T-helper 17 cell (primary cell): ENCODE data around the gene TMEM223. TPM values are rescaled to one million over a fixed set of nuclear protein-coding genes. Genes with fewer than 3 reads are reported as not detected.
A peak's percentile ranks its signal among the peaks of the same experiment; 100 is the strongest.
"Not testable (repeated sequence)": the region's sequence is repeated elsewhere in the genome, so short reads cannot be mapped to it uniquely, and the experiment has no call there.

Source experiments
- ATAC-seq: fragments of 150-1000 bp; cut with Tn5 transposase; 2 replicates; pipeline ENCODE4 v1.10.0; 2021; ENCODE audit warnings: mild to moderate bottlenecking, moderate library complexity
- DNase-seq, 3 donors: peaks; one replicate each; pipeline versions ENCODE4 v3.0.0 to v3.0.0-alpha.2; 2020 to 2021
- H3K9me3 ChIP-seq: one replicate; pipeline ENCODE4 v1.7.0; 2013; ENCODE audit warnings: low read length, mild to moderate bottlenecking; ENCODE audit not compliant: control insufficient read depth, poor library complexity, severe bottlenecking
- H3K27ac Mint-ChIP-seq: one replicate; pipeline ENCODE4 v1.8.0; 2022; ENCODE audit warnings: mild to moderate bottlenecking, moderate library complexity, mixed read lengths
- H3K27me3 Mint-ChIP-seq: one replicate; pipeline ENCODE4 v1.8.0; 2022; ENCODE audit warnings: mixed read lengths
- H3K36me3 Mint-ChIP-seq: one replicate; pipeline ENCODE4 v1.8.0; 2022; ENCODE audit warnings: low read depth, mixed read lengths
- H3K4me1 Mint-ChIP-seq: one replicate; pipeline ENCODE4 v1.8.0; 2022; ENCODE audit warnings: mild to moderate bottlenecking, mixed read lengths
- H3K4me3 Mint-ChIP-seq: one replicate; pipeline ENCODE4 v1.8.0; 2022; ENCODE audit warnings: mild to moderate bottlenecking, moderate library complexity, mixed read lengths
- total RNA-seq, 4 donors: library from RNA in 2 of 4; stranded (reverse) in 2 of 4; gene quantifications; one replicate each; pipeline ENCODE4 v1.2.3 and lab custom pipeline; 2022 to 2026

TMEM223 gene
- total RNA-seq, 2 donors from 2014 or later, result 5.7 to 7.3 TPM

DNA sequence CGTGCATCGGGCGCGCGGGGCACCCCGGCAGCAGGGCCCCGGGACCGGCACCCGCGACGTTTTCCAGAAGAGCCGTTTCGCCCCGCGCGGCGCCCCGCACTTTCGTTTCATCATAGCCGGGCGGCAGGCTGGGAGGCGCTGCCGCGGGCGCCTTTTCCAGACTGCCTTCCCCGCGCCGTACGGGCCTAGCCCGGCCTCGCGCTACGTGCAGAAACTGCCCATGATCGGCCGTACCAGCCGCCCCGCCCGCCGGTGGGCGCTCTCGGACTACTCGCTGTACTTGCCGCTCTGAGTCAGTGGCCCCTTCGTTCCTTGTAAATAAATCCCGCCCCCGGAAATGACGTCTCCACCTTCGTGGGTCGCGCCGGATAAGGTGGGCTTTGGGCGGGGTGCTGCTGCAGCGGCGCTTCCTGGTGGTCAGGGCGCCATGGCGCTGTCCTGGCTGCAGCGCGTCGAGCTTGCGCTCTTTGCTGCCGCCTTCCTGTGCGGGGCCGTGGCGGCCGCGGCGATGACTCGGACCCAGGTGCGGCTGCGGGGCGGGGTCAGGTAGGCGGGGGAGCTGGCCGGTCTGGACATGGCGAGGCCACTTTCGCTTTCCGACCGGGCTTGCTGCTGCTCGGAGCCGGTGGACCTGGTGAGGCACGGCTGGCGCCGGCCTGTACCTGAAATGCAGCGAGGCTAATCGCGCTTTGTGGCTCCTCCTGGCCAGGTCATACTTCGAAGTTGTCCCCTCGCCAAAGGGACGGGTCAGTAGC, 4.6 kb downstream of the TMEM223 start, which contains the start of gene TMEM179B:
Gene TMEM179B, plus strand, starts transcription at position 398 of the 755 bp plus-strand sequence. Its CDS starts 30 bp downstream, at position 428.
- H3K36me3 Mint-ChIP-seq, result no peaks in the 10 kb centered on the region
- ATAC-seq, result peak; percentile 73
- H3K27ac Mint-ChIP-seq, result peak within 1 kb of the TSS; percentile 93
- no peaks in the 10 kb centered on the region for H3K27me3 Mint-ChIP-seq
- peak; percentile 88 to 93 (median 91) for DNase-seq
- peak within 1 kb of the TSS; percentile 95 for H3K4me3 Mint-ChIP-seq
- no peaks in the 10 kb centered on the region for H3K9me3 ChIP-seq
- peaks cover 36% of the 10 kb centered on the region for H3K4me1 Mint-ChIP-seq

DNA sequence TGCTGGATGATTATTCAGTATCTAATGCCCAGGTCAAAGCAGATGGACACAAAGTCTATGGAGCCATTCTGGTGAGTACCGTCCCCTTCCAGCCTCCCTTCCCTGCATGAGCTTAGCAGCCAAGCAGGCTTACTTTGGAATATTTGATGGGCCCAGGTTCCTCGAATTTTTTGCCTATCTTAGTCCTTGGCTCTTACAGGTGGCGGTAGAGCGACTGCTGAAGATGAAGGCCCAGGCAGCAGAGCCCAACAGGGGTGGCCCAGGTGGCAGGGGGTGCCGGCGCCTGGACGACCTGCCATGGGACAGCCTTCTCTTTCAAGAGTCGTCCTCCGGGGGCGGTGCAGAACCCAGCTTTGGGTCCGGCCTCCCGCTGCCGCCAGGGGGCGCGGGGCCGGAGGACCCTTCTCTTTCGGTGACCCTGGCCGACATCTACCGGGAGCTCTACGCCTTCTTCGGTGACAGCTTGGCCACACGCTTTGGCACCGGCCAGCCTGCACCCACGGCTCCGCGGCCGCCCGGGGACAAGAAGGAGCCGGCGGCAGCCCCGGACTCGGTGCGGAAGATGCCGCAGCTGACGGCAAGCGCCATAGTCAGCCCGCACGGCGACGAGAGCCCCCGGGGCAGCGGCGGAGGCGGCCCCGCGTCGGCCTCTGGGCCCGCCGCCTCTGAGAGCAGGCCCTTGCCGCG, 5.3 kb downstream of the TMEM223 start:
- H3K36me3 Mint-ChIP-seq, result no peaks in the 10 kb centered on the region
- H3K27me3 Mint-ChIP-seq, result no peaks in the 10 kb centered on the region
- ATAC-seq, result peak; percentile 71
- H3K4me1 Mint-ChIP-seq, result peaks cover 33% of the 10 kb centered on the region
- DNase-seq, result peak; percentile 78 to 85 (median 79)
- H3K27ac Mint-ChIP-seq, result peak overlapping the region; percentile 93
- no peaks in the 10 kb centered on the region for H3K9me3 ChIP-seq
- H3K4me3 Mint-ChIP-seq, result peak overlapping the region; percentile 90

DNA sequence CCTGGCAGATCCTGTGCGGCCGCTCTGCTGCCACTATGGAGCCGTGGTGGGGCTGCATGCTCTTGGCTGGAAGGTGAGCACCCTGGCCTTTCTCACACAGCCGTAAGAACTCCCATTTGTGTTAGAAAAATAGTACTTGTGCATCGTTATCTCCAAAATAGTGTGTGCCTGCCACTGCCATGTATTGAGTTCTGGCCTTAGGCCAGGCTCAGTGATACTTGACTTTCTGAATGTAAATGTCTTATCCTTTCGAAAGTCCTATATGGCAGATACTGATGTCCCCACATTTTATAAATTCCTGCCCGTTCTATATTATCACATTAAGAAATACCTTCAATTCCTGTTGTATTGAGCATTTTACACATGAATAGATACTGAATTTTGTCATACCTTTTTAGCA, 9.1 kb downstream of the TMEM223 start:
- H3K4me1 Mint-ChIP-seq, result peaks cover 11% of the 10 kb centered on the region
- no peak for DNase-seq
- H3K9me3 ChIP-seq, result no peaks in the 10 kb centered on the region
- peak overlapping the region; percentile 37 for H3K27ac Mint-ChIP-seq
- no peaks in the 10 kb centered on the region for H3K36me3 Mint-ChIP-seq
- ATAC-seq, result no peak
- no peaks in the 10 kb centered on the region for H3K27me3 Mint-ChIP-seq
- H3K4me3 Mint-ChIP-seq, result no peak overlapping the region

DNA sequence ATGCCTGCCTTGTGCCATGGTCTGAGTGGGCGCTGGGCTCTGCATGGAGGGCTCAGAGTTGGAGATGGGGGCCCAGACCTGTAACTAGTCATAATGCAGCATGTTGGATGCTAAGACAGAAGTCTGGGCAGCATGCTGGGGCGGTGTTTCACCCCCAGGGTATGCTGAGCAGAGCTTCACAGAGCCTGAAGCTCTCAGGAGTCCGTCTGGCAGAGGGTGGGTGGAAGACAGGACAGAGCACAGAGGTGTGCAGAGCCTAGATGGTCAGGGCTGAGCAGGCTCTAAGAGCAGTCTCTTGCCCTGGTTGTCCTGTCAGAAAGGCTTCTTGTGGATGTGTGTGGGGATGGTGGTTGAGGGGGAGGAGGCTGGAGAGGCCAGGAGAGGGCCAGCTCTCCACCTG, 13.4 kb downstream of the TMEM223 start:
- Mint-ChIP-seq H3K4me1 (peaks cover 7% of the 10 kb centered on the region), H3K27me3 (no peaks in the 10 kb centered on the region), H3K4me3 (no peak overlapping the region), H3K36me3 (peaks cover 5% of the 10 kb centered on the region), H3K27ac (peak overlapping the region; percentile 87)
- no peak for DNase-seq
- ATAC-seq, result no peak
- H3K9me3 ChIP-seq, result no peaks in the 10 kb centered on the region

DNA sequence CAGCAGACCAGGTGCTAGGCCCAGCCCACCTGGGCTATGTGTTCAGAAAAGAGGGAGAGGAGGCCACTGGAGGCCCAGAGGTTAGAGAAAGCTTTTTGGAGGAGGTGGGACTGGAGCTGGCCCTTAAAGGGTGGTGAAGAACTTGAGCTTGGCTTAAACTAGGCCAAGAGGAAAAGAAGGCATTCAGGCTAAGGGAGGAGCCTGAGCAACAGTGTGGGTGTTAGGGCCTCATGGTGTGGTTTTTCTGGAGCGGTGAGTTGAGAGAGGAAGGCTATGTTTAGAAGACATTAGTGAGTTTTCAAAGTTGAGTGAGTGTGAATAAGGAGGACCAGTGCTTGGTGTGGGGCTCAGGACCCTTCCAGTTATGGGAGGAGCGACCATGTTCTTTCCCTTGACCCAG, 14.4 kb downstream of the TMEM223 start:
- Mint-ChIP-seq H3K27me3 (no peaks in the 10 kb centered on the region), H3K36me3 (peaks cover 5% of the 10 kb centered on the region), H3K4me1 (peaks cover 7% of the 10 kb centered on the region), H3K27ac (peak overlapping the region; percentile 87), H3K4me3 (peak overlapping the region; percentile 66)
- no peak for DNase-seq
- ATAC-seq, result peak; percentile 32
- H3K9me3 ChIP-seq, result no peaks in the 10 kb centered on the region

DNA sequence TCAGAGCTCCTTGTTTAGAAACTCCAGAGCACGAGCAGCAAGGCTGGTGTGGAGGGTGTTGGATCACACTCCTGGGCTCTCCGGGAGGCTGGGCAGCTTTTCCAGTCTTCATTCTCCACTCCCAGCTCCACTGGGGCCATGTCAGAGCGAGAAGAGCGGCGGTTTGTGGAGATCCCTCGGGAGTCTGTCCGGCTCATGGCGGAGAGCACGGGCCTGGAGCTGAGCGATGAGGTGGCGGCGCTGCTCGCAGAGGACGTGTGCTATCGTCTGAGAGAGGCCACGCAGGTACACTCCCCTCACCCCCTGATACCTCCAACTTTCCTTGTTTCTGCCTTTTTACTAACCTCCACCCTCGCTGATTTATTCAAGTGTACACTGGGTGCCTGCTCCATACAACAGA, 16.2 kb downstream of the TMEM223 start:
- no peaks in the 10 kb centered on the region for H3K9me3 ChIP-seq
- Mint-ChIP-seq H3K36me3 (peaks cover 5% of the 10 kb centered on the region), H3K4me1 (peaks cover 20% of the 10 kb centered on the region), H3K27ac (peak overlapping the region; percentile 37), H3K4me3 (no peak overlapping the region), H3K27me3 (no peaks in the 10 kb centered on the region)
- DNase-seq (no peak), ATAC-seq (no peak)

DNA sequence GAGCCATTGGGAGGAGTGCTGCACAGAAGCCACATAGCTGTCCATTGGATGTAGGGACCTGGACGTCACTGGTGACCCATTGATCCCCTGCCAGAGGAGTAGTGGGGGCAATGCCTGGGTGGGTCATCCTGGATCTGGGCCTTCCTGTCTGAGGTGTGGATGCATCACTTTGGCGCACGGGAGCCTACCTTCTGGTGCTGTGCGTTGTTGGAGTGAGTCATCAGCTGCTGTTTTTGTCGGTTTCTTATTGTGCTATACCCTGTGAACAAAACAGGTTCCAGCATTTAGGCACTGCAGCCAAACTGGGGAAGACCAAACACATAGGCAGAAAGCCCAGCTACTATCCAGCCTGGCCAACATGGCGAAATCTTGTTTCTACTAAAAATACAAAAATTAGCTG, 17.4 kb downstream of the TMEM223 start:
- Mint-ChIP-seq H3K27ac (no peak overlapping the region), H3K4me3 (no peak overlapping the region), H3K36me3 (peaks cover 5% of the 10 kb centered on the region), H3K4me1 (peaks cover 27% of the 10 kb centered on the region), H3K27me3 (no peaks in the 10 kb centered on the region)
- DNase-seq, result no peak
- no peak for ATAC-seq
- H3K9me3 ChIP-seq, result no peaks in the 10 kb centered on the region

DNA sequence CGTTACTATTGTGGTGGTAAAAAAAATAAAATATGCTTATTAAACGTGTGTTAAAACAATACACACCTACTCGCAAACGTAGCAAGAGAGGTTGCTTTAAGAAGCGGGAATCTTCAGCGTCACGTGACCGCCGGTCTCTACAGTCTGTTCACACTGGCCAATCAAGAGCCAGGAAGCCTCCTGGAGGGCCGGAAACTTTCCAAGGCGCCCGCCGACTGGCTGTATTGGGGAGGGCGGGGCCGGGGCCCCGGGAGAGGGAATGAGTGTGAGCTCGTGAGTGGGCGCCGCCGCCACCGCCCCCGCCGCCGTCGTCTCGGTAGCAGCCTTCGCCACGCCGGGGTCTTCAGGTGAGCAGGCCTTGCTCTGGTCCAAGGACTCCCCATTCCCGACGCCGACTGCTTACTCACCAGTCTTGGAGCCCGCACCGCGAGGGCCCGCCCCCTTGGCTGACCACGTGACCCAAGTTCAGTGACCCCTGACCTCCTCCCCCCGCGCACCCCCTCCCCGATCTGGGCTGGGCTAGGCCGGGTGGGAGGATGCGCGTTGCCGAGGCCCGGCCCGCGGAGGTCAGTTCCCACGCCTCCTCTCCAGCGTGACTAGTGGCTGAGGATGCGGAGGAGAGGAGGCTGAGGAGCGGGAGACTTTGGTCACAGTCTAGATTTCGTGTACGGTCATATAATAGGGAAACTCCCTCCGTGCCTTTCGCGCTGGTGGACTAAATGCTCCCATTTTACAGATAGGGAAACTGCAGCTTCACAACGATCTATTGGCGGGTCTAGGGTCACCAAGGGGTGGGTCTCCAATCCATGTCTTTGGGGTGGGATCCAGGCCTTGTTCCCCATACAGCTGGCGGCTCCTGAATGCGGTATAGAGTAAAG, 20.4 kb downstream of the TMEM223 start, which contains the start of gene TAF6L:
Gene TAF6L, plus strand, starts transcription at position 253 of the 878 bp plus-strand sequence. CDS start 4,388 bp downstream, outside the sequence.
- H3K27me3 Mint-ChIP-seq, result no peaks in the 10 kb centered on the region
- peak within 1 kb of the TSS; percentile 94 for H3K27ac Mint-ChIP-seq
- DNase-seq (peak; percentile 80 to 87 (median 86)), ATAC-seq (peak; percentile 89)
- peak within 1 kb of the TSS; percentile 94 for H3K4me3 Mint-ChIP-seq
- H3K9me3 ChIP-seq, result no peaks in the 10 kb centered on the region
- H3K4me1 Mint-ChIP-seq, result peaks cover 19% of the 10 kb centered on the region
- H3K36me3 Mint-ChIP-seq, result no peaks in the 10 kb centered on the region

DNA sequence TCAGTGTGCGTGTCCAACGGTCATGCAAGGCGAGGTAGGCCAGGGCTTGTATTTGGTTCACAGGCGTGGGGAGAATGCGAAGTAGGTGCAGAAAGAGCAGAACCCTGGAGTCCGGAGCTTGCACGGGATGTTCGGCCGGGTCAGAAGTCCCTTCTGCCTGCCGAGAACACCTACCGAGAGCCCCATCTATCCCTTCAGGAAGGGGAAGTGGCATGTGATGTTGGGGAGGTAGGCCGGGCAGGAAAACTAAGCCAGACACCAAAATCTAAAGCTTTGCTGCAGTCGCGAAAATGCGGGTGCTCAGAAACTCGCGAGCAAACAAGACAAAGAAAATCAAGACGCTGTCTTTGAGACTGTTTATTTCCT, 21.0 kb downstream of the TMEM223 start:
- H3K9me3 ChIP-seq, result no peaks in the 10 kb centered on the region
- peaks cover 19% of the 10 kb centered on the region for H3K4me1 Mint-ChIP-seq
- peak overlapping the region; percentile 94 for H3K4me3 Mint-ChIP-seq
- ATAC-seq (peak; percentile 3), DNase-seq (no peak)
- H3K27ac Mint-ChIP-seq, result peak overlapping the region; percentile 94
- no peaks in the 10 kb centered on the region for H3K36me3 Mint-ChIP-seq
- no peaks in the 10 kb centered on the region for H3K27me3 Mint-ChIP-seq

DNA sequence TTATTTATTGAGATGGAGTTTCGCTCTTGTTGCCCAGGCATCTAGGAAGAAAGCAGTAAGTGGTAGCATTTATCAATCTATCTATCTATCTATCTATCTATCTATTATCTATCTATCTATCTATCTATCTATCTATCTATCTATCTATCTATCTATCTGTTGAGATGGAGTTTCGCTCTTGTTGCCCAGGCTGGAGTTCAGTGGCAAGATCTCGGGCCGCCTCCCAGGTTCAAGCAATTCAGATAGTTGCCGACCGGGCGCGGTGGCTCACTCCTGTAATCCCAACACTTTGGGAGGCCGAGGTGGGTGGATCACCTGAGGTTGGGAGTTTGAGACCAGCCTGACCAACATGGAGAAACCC, 31.0 kb downstream of the TMEM223 start:
- not testable (repeated sequence) for ATAC-seq, H3K27me3 Mint-ChIP-seq, H3K36me3 Mint-ChIP-seq, DNase-seq, H3K9me3 ChIP-seq
- Mint-ChIP-seq H3K4me1 (peaks cover 11% of the 10 kb centered on the region), H3K4me3 (peak overlapping the region; percentile 95), H3K27ac (peak overlapping the region; percentile 88)

DNA sequence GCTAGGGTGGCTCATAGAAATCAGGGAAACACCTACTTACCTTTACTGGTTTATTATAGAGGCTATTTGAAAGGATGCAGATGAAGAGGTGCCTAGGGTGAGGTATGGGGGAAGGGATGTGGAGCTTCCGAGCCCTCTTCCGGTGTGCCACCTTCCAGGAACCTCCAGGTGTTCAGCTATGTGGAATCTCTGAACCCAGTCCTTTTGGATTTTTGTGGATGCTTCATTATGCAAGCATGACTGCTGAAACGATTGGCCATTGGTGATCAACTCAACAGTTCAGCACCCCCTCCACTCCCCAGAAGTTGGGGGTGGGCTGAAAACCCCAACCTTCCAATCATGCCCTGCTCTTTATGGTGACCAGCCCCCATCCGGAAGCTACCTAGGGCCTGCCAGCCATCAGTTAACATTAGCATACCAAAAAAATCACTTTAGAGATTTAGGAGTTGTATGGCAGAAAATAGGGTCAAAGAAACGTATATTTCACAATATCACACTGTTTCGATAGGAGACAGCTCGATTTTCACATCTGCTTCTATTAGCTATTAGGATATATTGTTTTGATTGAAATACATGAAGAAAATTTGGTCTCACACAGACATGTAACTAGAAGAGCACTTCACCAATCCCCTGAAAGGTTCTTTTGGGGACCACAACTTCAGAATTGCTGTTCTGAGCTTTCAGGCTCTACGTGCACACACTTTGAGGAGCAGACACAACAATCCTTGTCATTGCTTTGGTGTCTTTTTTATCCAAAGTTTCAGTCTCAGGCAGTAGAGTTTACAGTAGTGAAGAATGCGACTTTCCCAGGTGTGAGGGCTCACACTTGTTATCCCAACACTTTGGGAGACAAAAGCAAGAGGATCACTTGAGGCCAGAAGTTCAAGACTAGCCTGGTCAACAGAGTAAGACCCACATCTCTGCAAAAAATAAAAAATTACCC, 33.7 kb downstream of the TMEM223 start:
- H3K9me3 ChIP-seq, result no peaks in the 10 kb centered on the region
- Mint-ChIP-seq H3K36me3 (no peaks in the 10 kb centered on the region), H3K27ac (no peak overlapping the region), H3K4me3 (no peak overlapping the region), H3K4me1 (peaks cover 16% of the 10 kb centered on the region), H3K27me3 (no peaks in the 10 kb centered on the region)
- ATAC-seq, result no peak
- DNase-seq, result no peak

DNA sequence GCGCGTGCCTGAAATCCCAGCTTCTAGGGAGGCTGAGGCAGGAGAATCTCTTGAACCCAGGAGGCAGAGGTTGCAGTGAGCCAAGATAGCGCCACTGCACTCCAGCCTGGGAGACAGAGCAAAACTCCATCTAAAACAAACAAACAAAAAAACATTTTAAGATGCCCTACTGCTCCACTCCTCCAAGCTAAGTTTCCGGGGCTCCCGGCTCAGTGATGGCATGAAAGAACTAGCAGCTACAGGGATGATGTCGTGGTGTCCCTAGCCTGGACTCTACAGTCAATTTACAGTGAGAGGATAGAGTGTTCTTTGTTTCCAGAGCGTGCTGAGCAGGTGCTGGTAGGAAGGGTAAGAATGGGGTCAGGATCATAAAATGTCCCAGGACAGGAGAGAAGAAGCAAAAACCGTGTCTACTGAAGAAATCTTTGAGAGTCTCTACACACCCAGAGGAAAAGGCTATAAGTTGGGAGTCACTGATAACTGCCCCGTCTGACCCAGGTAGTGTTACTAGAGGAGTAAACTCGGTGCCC, 36.7 kb downstream of the TMEM223 start:
- H3K9me3 ChIP-seq, result no peaks in the 10 kb centered on the region
- DNase-seq (no peak), ATAC-seq (no peak)
- Mint-ChIP-seq H3K36me3 (no peaks in the 10 kb centered on the region), H3K4me1 (peaks cover 6% of the 10 kb centered on the region), H3K27me3 (no peaks in the 10 kb centered on the region), H3K4me3 (peak overlapping the region; percentile 21), H3K27ac (peak overlapping the region; percentile 94)
